A549 (cell line): ENCODE results near the gene XYLT1. TPM values are rescaled to one million over a fixed set of nuclear protein-coding genes. Genes with fewer than 3 reads are reported as not detected.

Source experiments
- ATAC-seq, 2 experiments: fragments of 200-7000 bp in 1 of 2; fragments of >200 bp in 1 of 2; cut with Nextera tagmentation in 1 of 2; cut with Tn5 transposase in 1 of 2; 3 replicates each; pipeline versions ENCODE4 v1.8.0 to v1.9.1; 2018 to 2020; ENCODE audit warnings: mild to moderate bottlenecking in 1 of 2, moderate library complexity in 1 of 2
- CTCF ChIA-PET: fragments of 300-600 bp; sonication (Branson Sonifier 250); formaldehyde crosslinking; extraction: SDS; loops from one replicate; lab custom pipeline; 2021; ENCODE audit warnings: antibody characterized with exemption, inconsistent platforms; lab: Yijun Ruan, JAX
- POLR2A ChIA-PET: fragments of 350-600 bp; formaldehyde crosslinking; extraction: SDS; loops from one replicate; lab custom pipeline; 2021; ENCODE audit warnings: antibody characterized with exemption, inconsistent platforms; lab: Yijun Ruan, JAX
- DNase-seq, 2 experiments: peaks; one replicate each; pipeline versions ENCODE4 v3.0.0 to v3.0.0-alpha.2; 2011 to 2016; ENCODE audit warnings: low read depth in 1 of 2, low spot score in 1 of 2
- FAIRE-seq: peaks from 2 replicates; lab custom pipeline; 2011; peaks lifted over from hg19 to GRCh38; lab: Jason Lieb, UNC
- H3K27ac ChIP-seq, 2 experiments: fragments of >200 bp; sonication (Bioruptor Twin); formaldehyde crosslinking; 3 replicates each; pipeline ENCODE4 v1.5.1; 2016 to 2017
- H3K4me1 ChIP-seq: fragments of >200 bp; sonication (Bioruptor Twin); formaldehyde crosslinking; 3 replicates; pipeline ENCODE4 v1.6.1; 2016
- H3K4me2 ChIP-seq: fragments of >200 bp; sonication (Bioruptor Twin); formaldehyde crosslinking; 3 replicates; pipeline ENCODE4 v1.6.1; 2016
- H3K4me3 ChIP-seq: fragments of >200 bp; sonication (Bioruptor Twin); formaldehyde crosslinking; 3 replicates; pipeline ENCODE4 v1.5.1; 2016
- H3K9me3 ChIP-seq: fragments of >200 bp; sonication (Bioruptor Twin); formaldehyde crosslinking; 3 replicates; pipeline ENCODE4 v1.6.1; 2016
- ATOH8 ChIP-seq: fragments of 250-450 bp; sonication (Bioruptor Pico); IDR thresholded peaks from 2 replicates; pipeline ENCODE4 v1.5.0; 2020; ENCODE audit warnings: low read depth, mild to moderate bottlenecking, moderate library complexity
- CBX2 ChIP-seq: fragments of 200-600 bp; sonication (generic); IDR thresholded peaks from 2 replicates; pipeline ENCODE4 v1.6.1; 2016; ENCODE audit warnings: low read depth, mild to moderate bottlenecking, borderline replicate concordance
- CBX8 ChIP-seq: fragments of 200-600 bp; sonication (generic); IDR thresholded peaks from 2 replicates; pipeline ENCODE4 v1.6.1; 2016
- CHD2 ChIP-seq: fragments of 150-350 bp; IDR thresholded peaks from 2 replicates; pipeline ENCODE4 v1.6.1; 2014; ENCODE audit warnings: low read length; ENCODE audit not compliant: partially characterized antibody
- CTCF ChIP-seq: fragments of >200 bp; sonication (Bioruptor Twin); formaldehyde crosslinking; IDR thresholded peaks from 3 replicates; pipeline ENCODE4 v1.5.1; 2016
- EHF ChIP-seq: fragments of 250-450 bp; sonication (Bioruptor Pico); IDR thresholded peaks from 2 replicates; pipeline ENCODE4 v1.5.0; 2020; ENCODE audit warnings: mild to moderate bottlenecking
- EHMT2 ChIP-seq: fragments of 200-600 bp; sonication (generic); IDR thresholded peaks from 2 replicates; pipeline ENCODE4 v1.6.1; 2016; ENCODE audit warnings: antibody characterized with exemption, low read depth, mild to moderate bottlenecking, moderate library complexity
- ELK1 ChIP-seq: fragments of 150-350 bp; IDR thresholded peaks from 2 replicates; pipeline ENCODE4 v1.6.1; 2014; ENCODE audit warnings: low read depth, mild to moderate bottlenecking, low read length
- FOSL2 ChIP-seq, 2 experiments: fragments of 450-650 bp in 1 of 2; fragments of >200 bp in 1 of 2; sonication (Bioruptor Twin) in 1 of 2; formaldehyde crosslinking; IDR thresholded peaks; 2 replicates each; pipeline versions ENCODE4 v1.5.0 to v1.6.1; 2016 to 2020; ENCODE audit warnings: mild to moderate bottlenecking in 1 of 2, moderate library complexity in 1 of 2
- FOXS1 ChIP-seq: fragments of 250-450 bp; sonication (Bioruptor Pico); IDR thresholded peaks from 2 replicates; pipeline ENCODE4 v1.5.0; 2020; ENCODE audit warnings: mild to moderate bottlenecking, moderate library complexity
- HEYL ChIP-seq: fragments of 250-450 bp; sonication (Bioruptor Pico); IDR thresholded peaks from 2 replicates; pipeline ENCODE4 v1.8.0; 2021; ENCODE audit warnings: mild to moderate bottlenecking, moderate library complexity
- HOXA7 ChIP-seq: fragments of 250-450 bp; sonication (Bioruptor Pico); IDR thresholded peaks from 2 replicates; pipeline ENCODE4 v1.5.0; 2020; ENCODE audit warnings: mild to moderate bottlenecking, moderate library complexity
- JUN ChIP-seq, 2 experiments: fragments of >200 bp; sonication (Bioruptor Twin); formaldehyde crosslinking; IDR thresholded peaks; 2 replicates in 1 of 2; 3 replicates in 1 of 2; pipeline ENCODE4 v1.6.1; 2016 to 2017
- KDM5A ChIP-seq: fragments of 200-600 bp; sonication (generic); IDR thresholded peaks from 2 replicates; pipeline ENCODE4 v1.6.1; 2016; ENCODE audit warnings: antibody characterized with exemption, mild to moderate bottlenecking
- MAZ ChIP-seq: fragments of 150-350 bp; IDR thresholded peaks from 2 replicates; pipeline ENCODE4 v1.6.1; 2014; ENCODE audit warnings: antibody characterized with exemption, low read depth, low read length, borderline replicate concordance
- NFE2L2 ChIP-seq: fragments of 150-350 bp; conservative IDR thresholded peaks from 2 replicates; pipeline ENCODE4 v1.6.1; 2014; ENCODE audit warnings: low read length
- NPAS2 ChIP-seq: fragments of 250-450 bp; sonication (Bioruptor Pico); IDR thresholded peaks from 2 replicates; pipeline ENCODE4 v1.8.0; 2022; ENCODE audit warnings: mild to moderate bottlenecking, moderate library complexity, borderline replicate concordance
- NR3C1 ChIP-seq: fragments of >200 bp; sonication (Bioruptor Twin); formaldehyde crosslinking; IDR thresholded peaks from 3 replicates; pipeline ENCODE4 v1.6.1; 2017
- RARB ChIP-seq: fragments of 250-450 bp; sonication (Bioruptor Pico); IDR thresholded peaks from 2 replicates; pipeline ENCODE4 v1.8.0; 2021; ENCODE audit warnings: mild to moderate bottlenecking, moderate library complexity
- TP53 ChIP-seq: fragments of 250-450 bp; sonication (Bioruptor Pico); IDR thresholded peaks from 2 replicates; pipeline ENCODE4 v1.5.0; 2021; ENCODE audit warnings: mild to moderate bottlenecking, moderate library complexity
- ZNF302 ChIP-seq: fragments of 250-450 bp; sonication (Bioruptor Pico); IDR thresholded peaks from 2 replicates; pipeline ENCODE4 v1.9.0; 2021; ENCODE audit warnings: inconsistent platforms, mild to moderate bottlenecking, moderate library complexity
- ZSCAN20 ChIP-seq: fragments of 250-450 bp; sonication (Bioruptor Pico); IDR thresholded peaks from 2 replicates; pipeline ENCODE4 v1.8.0; 2022; ENCODE audit warnings: mild to moderate bottlenecking, moderate library complexity
- WGBS: methylation state at CpG from one replicate; pipeline ENCODE4 v1.1.6; 2017; ENCODE audit errors: missing lambda C conversion rate; 5-methylcytosine and 5-hydroxymethylcytosine counted together
- polyA plus RNA-seq, 4 experiments: library from polyadenylated mRNA; depleted of rRNA in 3 of 4; stranded (reverse); fragments of >200 nt; fragmentation: RNase III in 1 of 4; extraction: RNeasy Plus Mini Kit Qiagen cat#74134 plus additional on column Dnase treatment in 1 of 4; gene quantifications; 2 replicates in 3 of 4; 3 replicates in 1 of 4; pipeline ENCODE4 v1.2.3, GENCODE V29; 2011 to 2017
- TF ChIP-seq, protein P1 (sequence below): fragments of >200 bp; sonication (Bioruptor Twin); formaldehyde crosslinking; IDR thresholded peaks from 3 replicates; pipeline ENCODE4 v1.6.1; 2016
- TF ChIP-seq, protein P2 (sequence below): IDR thresholded peaks from 2 replicates; pipeline ENCODE4 v1.6.1; 2012

XYLT1 gene
- polyA plus RNA-seq, 2 of the 4 experiments (the other 2 are of a cell fraction) = 0.78 to 0.88 TPM

- no peaks in the 10 kb centered on the region for H3K9me3 ChIP-seq
- no peak overlapping the region for H3K4me3 ChIP-seq
- no peak for ATAC-seq
- CTCF ChIA-PET = no interaction called here
- DNase-seq = no peak
- POLR2A ChIA-PET = no interaction called here
- FAIRE-seq = no peak
- no peaks in the 10 kb centered on the region for H3K4me1 ChIP-seq
- WGBS = 12% methylated on average over 2 of the region's 2 CpGs
- no peak overlapping the region for H3K27ac ChIP-seq
- no peak for TF ChIP-seq TP53
- TF ChIP-seq RARB (CRISPR knock-in tag) = no peak
- no peak for TF ChIP-seq HOXA7
- TF ChIP-seq CTCF = no peak
- TF ChIP-seq JUN (IDR thresholded peaks at IDR 0.05) = no peak
- TF ChIP-seq ATOH8 = no peak
- no peak for TF ChIP-seq HEYL (CRISPR knock-in tag)
- no peak for TF ChIP-seq CBX2
- no peak for TF ChIP-seq ZSCAN20 (CRISPR knock-in tag)
- TF ChIP-seq ELK1 = no peak
- no peak for TF ChIP-seq NPAS2 (CRISPR knock-in tag)
- TF ChIP-seq, protein P1, sequence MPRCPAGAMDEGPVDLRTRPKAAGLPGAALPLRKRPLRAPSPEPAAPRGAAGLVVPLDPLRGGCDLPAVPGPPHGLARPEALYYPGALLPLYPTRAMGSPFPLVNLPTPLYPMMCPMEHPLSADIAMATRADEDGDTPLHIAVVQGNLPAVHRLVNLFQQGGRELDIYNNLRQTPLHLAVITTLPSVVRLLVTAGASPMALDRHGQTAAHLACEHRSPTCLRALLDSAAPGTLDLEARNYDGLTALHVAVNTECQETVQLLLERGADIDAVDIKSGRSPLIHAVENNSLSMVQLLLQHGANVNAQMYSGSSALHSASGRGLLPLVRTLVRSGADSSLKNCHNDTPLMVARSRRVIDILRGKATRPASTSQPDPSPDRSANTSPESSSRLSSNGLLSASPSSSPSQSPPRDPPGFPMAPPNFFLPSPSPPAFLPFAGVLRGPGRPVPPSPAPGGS = no peak
- TF ChIP-seq ZNF302 (CRISPR knock-in tag) = no peak
- TF ChIP-seq MAZ = no peak
- TF ChIP-seq KDM5A = no peak
- TF ChIP-seq, protein P2, sequence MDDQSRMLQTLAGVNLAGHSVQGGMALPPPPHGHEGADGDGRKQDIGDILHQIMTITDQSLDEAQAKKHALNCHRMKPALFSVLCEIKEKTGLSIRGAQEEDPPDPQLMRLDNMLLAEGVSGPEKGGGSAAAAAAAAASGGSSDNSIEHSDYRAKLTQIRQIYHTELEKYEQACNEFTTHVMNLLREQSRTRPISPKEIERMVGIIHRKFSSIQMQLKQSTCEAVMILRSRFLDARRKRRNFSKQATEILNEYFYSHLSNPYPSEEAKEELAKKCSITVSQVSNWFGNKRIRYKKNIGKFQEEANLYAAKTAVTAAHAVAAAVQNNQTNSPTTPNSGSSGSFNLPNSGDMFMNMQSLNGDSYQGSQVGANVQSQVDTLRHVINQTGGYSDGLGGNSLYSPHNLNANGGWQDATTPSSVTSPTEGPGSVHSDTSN = no peak
- H3K4me2 ChIP-seq = no peak overlapping the region
Measured at GRCh38 chr16:17154981-17155380, 315.8 kb downstream of the XYLT1 start.

DNA sequence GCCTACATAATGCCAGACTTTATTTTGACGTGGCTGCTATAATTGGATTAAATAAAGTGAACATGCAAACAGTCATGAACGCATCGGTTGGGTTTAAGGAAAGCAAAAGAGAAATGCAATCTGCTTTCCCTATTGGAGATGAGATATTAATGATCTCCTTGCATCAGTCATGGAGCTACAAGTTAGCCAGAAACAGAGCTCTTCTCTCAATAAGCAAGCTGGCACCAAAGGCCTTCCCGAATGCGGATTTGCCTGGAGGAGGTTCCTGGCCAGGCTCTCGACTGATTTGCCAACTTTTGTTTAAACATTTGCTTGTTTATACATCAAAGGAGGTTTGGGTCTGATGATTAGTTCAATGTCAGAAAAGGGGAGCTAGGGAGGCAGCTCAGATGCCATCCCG, 318.4 kb downstream of the XYLT1 start:
- Histone ChIP-seq H3K27ac (no peak overlapping the region), H3K4me1 (no peaks in the 10 kb centered on the region), H3K4me2 (no peak overlapping the region), H3K9me3 (no peaks in the 10 kb centered on the region), H3K4me3 (no peak overlapping the region)
- no peak for ATAC-seq
- DNase-seq = no peak
- no peak for TF ChIP-seq NFE2L2
- no peak for TF ChIP-seq FOSL2 (IDR thresholded peaks at IDR 0.05)
- TF ChIP-seq FOSL2 (CRISPR knock-in tag; IDR thresholded peaks at IDR 0.05) = no peak
- TF ChIP-seq EHF (CRISPR knock-in tag) = no peak
- TF ChIP-seq CBX8 = no peak
- TF ChIP-seq CHD2 = no peak
- TF ChIP-seq EHMT2 = no peak
- no peak for TF ChIP-seq HOXA7
- no peak for TF ChIP-seq CBX2
- TF ChIP-seq NR3C1 = no peak
- TF ChIP-seq FOXS1 = no peak
- TF ChIP-seq KDM5A = no peak
- TF ChIP-seq JUN (IDR thresholded peaks at IDR 0.05) = no peak
- ChIA-PET CTCF (interaction anchor here (1.0 kb wide), 1 partner anchor 17 kb away, joined by 3 read pairs; no protein-coding TSS in a partner anchor), POLR2A (no interaction called here)
- 35% methylated on average over 7 of the region's 7 CpGs for WGBS
- no peak for FAIRE-seq
